ENCODE measurements around the gene ZNF684.

- TF ChIP-seq CTCF (IDR thresholded peaks at IDR 0.05; ENCODE audit: insufficient read depth, low read length, poor library complexity, severe bottlenecking) (no peak), EZH2phosphoT487 (conservative IDR thresholded peaks at IDR 0.05; ENCODE audit: low read length) (no peak)
Observed at GRCh38 chr1:40495315-40495903, 36.0 kb upstream of the ZNF684 start.

Data from SU-DHL-6 (cell line).